A673 (cell line): ENCODE results near the gene DFFB.

Experiments
- EZH2 ChIP-seq: fragments of 200-600 bp; sonication (generic); IDR thresholded peaks from 2 replicates; pipeline ENCODE4 v1.6.1; 2017; ENCODE audit warnings: borderline replicate concordance, low read depth, mild to moderate bottlenecking, mixed read lengths, antibody characterized with exemption, low read length; ENCODE audit not compliant: poor library complexity, severe bottlenecking
- TF ChIP-seq, protein P1 (sequence below): fragments of 300-800, 200-600 bp; sonication (generic); conservative IDR thresholded peaks from 2 replicates; pipeline ENCODE4 v1.5.1; 2017; ENCODE audit warnings: low read depth, mild to moderate bottlenecking, antibody characterized with exemption, low read length, moderate library complexity, mixed read lengths

GRCh38 chr1:3856923-3857790, at the start of gene DFFB, which contains the start of gene CEP104:
- TF ChIP-seq, protein P1, sequence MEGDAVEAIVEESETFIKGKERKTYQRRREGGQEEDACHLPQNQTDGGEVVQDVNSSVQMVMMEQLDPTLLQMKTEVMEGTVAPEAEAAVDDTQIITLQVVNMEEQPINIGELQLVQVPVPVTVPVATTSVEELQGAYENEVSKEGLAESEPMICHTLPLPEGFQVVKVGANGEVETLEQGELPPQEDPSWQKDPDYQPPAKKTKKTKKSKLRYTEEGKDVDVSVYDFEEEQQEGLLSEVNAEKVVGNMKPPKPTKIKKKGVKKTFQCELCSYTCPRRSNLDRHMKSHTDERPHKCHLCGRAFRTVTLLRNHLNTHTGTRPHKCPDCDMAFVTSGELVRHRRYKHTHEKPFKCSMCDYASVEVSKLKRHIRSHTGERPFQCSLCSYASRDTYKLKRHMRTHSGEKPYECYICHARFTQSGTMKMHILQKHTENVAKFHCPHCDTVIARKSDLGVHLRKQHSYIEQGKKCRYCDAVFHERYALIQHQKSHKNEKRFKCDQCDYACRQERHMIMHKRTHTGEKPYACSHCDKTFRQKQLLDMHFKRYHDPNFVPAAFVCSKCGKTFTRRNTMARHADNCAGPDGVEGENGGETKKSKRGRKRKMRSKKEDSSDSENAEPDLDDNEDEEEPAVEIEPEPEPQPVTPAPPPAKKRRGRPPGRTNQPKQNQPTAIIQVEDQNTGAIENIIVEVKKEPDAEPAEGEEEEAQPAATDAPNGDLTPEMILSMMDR = no peak
- TF ChIP-seq EZH2 = no peak
